Trophoblast cell (in vitro differentiated cells and primary cell): ENCODE results near the gene CTNNA1.
A peak's percentile ranks its signal among the peaks of the same experiment; 100 is the strongest.

Experiments
- DNase-seq, 2 donors: peaks; one replicate each; pipeline ENCODE4 v3.0.0-alpha.2; 2016
- H2AFZ ChIP-seq: 2 replicates; pipeline ENCODE4 v1.6.1; 2013; ENCODE audit warnings: low read length, moderate library complexity, mild to moderate bottlenecking; ENCODE audit not compliant: insufficient read depth, poor library complexity
- H2AK5ac ChIP-seq: 2 replicates; pipeline ENCODE4 v1.6.1; 2013; ENCODE audit warnings: mild to moderate bottlenecking, low read length
- H2BK120ac ChIP-seq: 2 replicates; pipeline ENCODE4 v1.6.1; 2013; ENCODE audit warnings: low read length, mild to moderate bottlenecking, moderate library complexity; ENCODE audit not compliant: insufficient read depth, poor library complexity
- H2BK12ac ChIP-seq: 2 replicates; pipeline ENCODE4 v1.6.1; 2013; ENCODE audit warnings: mild to moderate bottlenecking, low read length, moderate library complexity
- H2BK5ac ChIP-seq: 2 replicates; pipeline ENCODE4 v1.6.1; 2013; ENCODE audit warnings: low read length, low read depth, moderate library complexity, mild to moderate bottlenecking; ENCODE audit not compliant: poor library complexity
- H3K14ac ChIP-seq: 2 replicates; pipeline ENCODE4 v1.6.1; 2013; ENCODE audit warnings: mild to moderate bottlenecking, low read length
- H3K18ac ChIP-seq: 2 replicates; pipeline ENCODE4 v1.6.1; 2013; ENCODE audit warnings: mild to moderate bottlenecking, low read length
- H3K23ac ChIP-seq: 2 replicates; pipeline ENCODE4 v1.6.1; 2013; ENCODE audit warnings: low read length
- H3K27ac ChIP-seq: 2 replicates; pipeline ENCODE4 v1.5.1; 2013; ENCODE audit warnings: low read depth, mild to moderate bottlenecking, inconsistent platforms, low read length, moderate library complexity
- H3K27me3 ChIP-seq: 2 replicates; pipeline ENCODE4 v1.6.1; 2013; ENCODE audit warnings: inconsistent platforms, mild to moderate bottlenecking, low read length, moderate library complexity; ENCODE audit not compliant: insufficient read depth
- H3K36me3 ChIP-seq, 2 experiments: 1 replicate in 1 of 2; 2 replicates in 1 of 2; pipeline ENCODE4 v1.6.1; 2013; ENCODE audit warnings: low read length in 2 of 2, mild to moderate bottlenecking in 2 of 2, moderate library complexity in 1 of 2; ENCODE audit not compliant: insufficient read depth in 2 of 2, control insufficient read depth in 1 of 2
- H3K4ac ChIP-seq: 2 replicates; pipeline ENCODE4 v1.6.1; 2013; ENCODE audit warnings: low read depth, mild to moderate bottlenecking, low read length, moderate library complexity
- H3K4me1 ChIP-seq, 2 experiments: 1 replicate in 1 of 2; 2 replicates in 1 of 2; pipeline ENCODE4 v1.6.1; 2013; ENCODE audit warnings: low read length in 2 of 2, mild to moderate bottlenecking in 2 of 2, moderate library complexity in 1 of 2; ENCODE audit not compliant: insufficient read depth in 2 of 2, control insufficient read depth in 1 of 2
- H3K4me2 ChIP-seq: 2 replicates; pipeline ENCODE4 v1.6.1; 2013; ENCODE audit warnings: inconsistent platforms, mild to moderate bottlenecking, low read length, moderate library complexity
- H3K4me3 ChIP-seq: 2 replicates; pipeline ENCODE4 v1.5.1; 2013; ENCODE audit warnings: mild to moderate bottlenecking, low read depth, low read length, inconsistent platforms
- H3K79me1 ChIP-seq: one replicate; pipeline ENCODE4 v1.6.1; 2013; ENCODE audit warnings: low read length
- H3K79me2 ChIP-seq: 2 replicates; pipeline ENCODE4 v1.6.1; 2013; ENCODE audit warnings: low read length, mild to moderate bottlenecking; ENCODE audit not compliant: control insufficient read depth, insufficient read depth, poor library complexity
- H3K9ac ChIP-seq: 2 replicates; pipeline ENCODE4 v1.6.1; 2013; ENCODE audit warnings: mild to moderate bottlenecking, low read length
- H3K9me3 ChIP-seq: 2 replicates; pipeline ENCODE4 v1.6.1; 2013; ENCODE audit warnings: low read depth, mild to moderate bottlenecking, control low read depth, inconsistent platforms, low read length; ENCODE audit not compliant: insufficient read depth
- H4K12ac ChIP-seq: 2 replicates; pipeline ENCODE4 v1.6.1; 2013; ENCODE audit warnings: low read depth, mild to moderate bottlenecking, low read length, moderate library complexity
- H4K8ac ChIP-seq: 2 replicates; pipeline ENCODE4 v1.6.1; 2013; ENCODE audit warnings: low read depth, mild to moderate bottlenecking, low read length, moderate library complexity
- H4K91ac ChIP-seq: one replicate; pipeline ENCODE4 v1.6.1; 2013; ENCODE audit warnings: low read depth, mild to moderate bottlenecking, low read length, moderate library complexity
- WGBS: extraction: QIAGEN DNeasy Blood & Tissue Kit; methylation state at CpG from one replicate; pipeline ENCODE4 v1.1.7; 2013; ENCODE audit warnings: missing lambda C conversion rate; ENCODE audit not compliant: insufficient read length, insufficient coverage; ENCODE audit errors: extremely low coverage; 5-methylcytosine and 5-hydroxymethylcytosine counted together

The CTNNA1 gene

DNA sequence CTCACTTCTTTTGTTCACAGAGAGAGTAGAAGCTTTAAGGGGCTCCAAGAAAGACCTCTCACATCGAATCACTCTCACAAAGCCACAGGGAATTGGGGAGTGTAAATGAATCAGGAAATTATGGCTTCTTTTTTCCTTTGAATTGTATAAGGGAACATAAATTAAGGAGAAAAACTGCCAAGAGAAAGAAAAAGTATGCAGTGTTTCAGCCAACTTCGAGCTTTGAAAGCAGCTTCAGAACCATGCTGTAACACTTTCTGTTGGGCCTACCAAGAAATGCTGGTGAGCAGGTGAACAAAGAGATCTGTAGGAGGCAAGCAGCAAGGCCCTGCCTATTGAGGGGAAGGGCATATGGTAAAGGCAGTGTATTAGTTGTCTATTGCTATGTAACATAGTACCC is 33.4 kb upstream of the CTNNA1 start:
- no peak overlapping the region for H3K4me2 ChIP-seq
- H2AK5ac ChIP-seq = no peak overlapping the region
- H3K4ac ChIP-seq = no peak overlapping the region
- H3K18ac ChIP-seq = no peak overlapping the region
- H3K27ac ChIP-seq = no peak overlapping the region
- no peak overlapping the region for H3K14ac ChIP-seq
- no peak overlapping the region for H2AFZ ChIP-seq
- no peaks in the 10 kb centered on the region for H3K9me3 ChIP-seq
- WGBS = no CpG with 5 or more reads among the region's 2 CpGs
- no peak overlapping the region for H2BK120ac ChIP-seq
- no peak overlapping the region for H2BK12ac ChIP-seq
- peaks cover 10% of the 10 kb centered on the region for H3K79me1 ChIP-seq
- no peak overlapping the region for H2BK5ac ChIP-seq
- no peak overlapping the region for H4K8ac ChIP-seq
- no peak overlapping the region for H4K91ac ChIP-seq
- no peak for DNase-seq
- peaks cover 14 to 20% of the 10 kb centered on the region in 2 experiments for H3K4me1 ChIP-seq
- H3K23ac ChIP-seq = no peak overlapping the region
- H3K4me3 ChIP-seq = no peak overlapping the region
- no peak overlapping the region for H4K12ac ChIP-seq
- H3K79me2 ChIP-seq = no peaks in the 10 kb centered on the region
- no peaks in the 10 kb centered on the region for H3K36me3 ChIP-seq
- H3K9ac ChIP-seq = no peak overlapping the region
- H3K27me3 ChIP-seq = no peaks in the 10 kb centered on the region

DNA sequence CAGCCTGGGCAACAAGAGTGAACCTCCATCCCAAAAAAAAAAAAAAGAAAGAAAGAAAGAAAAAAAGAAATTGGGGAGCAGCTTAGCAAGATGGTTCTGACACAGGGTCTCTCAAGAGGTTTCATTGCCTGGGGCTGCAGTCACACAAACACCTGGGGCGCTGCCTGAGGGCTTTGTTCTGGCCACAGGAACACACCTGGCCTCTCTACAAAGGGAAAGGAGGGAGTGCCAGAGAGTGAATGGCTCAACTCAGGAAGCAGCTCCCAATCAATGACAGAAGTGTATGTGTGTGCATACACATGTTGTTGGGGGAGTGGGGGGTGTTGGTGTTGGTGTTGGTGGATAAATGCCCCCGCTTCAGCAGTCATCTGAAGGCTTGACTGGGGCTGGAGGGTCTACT is 32.4 kb upstream of the CTNNA1 start:
- Histone ChIP-seq H3K14ac (no peak overlapping the region), H4K12ac (no peak overlapping the region), H3K36me3 (no peaks in the 10 kb centered on the region), H3K9me3 (no peaks in the 10 kb centered on the region), H3K27me3 (no peaks in the 10 kb centered on the region), H2BK5ac (no peak overlapping the region), H3K18ac (no peak overlapping the region), H3K4me1 (peaks cover 21 to 28% of the 10 kb centered on the region in 2 experiments), H3K27ac (no peak overlapping the region), H3K4me3 (no peak overlapping the region), H2BK120ac (no peak overlapping the region), H2AFZ (no peak overlapping the region), H4K91ac (no peak overlapping the region), H3K79me1 (peaks cover 17% of the 10 kb centered on the region), H3K9ac (no peak overlapping the region), H3K79me2 (no peaks in the 10 kb centered on the region), H2AK5ac (no peak overlapping the region), H3K4me2 (no peak overlapping the region), H4K8ac (no peak overlapping the region), H3K4ac (no peak overlapping the region), H3K23ac (no peak overlapping the region), H2BK12ac (no peak overlapping the region)
- WGBS = no CpG with 5 or more reads among the region's 2 CpGs
- DNase-seq = peak in 1 of 2 donors; percentile 25

DNA sequence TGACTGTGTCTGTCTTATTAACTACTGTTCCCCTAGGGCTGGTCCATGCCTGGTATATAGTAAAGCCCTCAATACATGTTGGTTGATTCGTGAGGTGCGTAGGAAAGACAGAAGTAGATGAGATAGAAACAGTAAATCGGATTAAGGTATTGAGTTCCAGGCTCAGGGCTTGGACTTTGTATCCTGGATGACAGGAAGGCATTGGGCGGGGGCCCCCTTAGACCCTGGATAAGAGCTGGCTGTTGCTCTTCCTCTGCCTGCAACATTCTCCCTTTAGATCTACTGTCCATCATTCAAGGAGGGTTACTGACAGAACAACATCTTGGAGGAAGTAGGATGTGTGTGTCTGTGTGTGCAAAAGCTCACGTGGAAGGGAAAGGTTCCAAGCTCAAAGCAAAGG is 31.2 kb upstream of the CTNNA1 start:
- Histone ChIP-seq H3K9ac (no peak overlapping the region), H2AFZ (no peak overlapping the region), H3K27me3 (no peaks in the 10 kb centered on the region), H3K4me3 (no peak overlapping the region), H2BK5ac (no peak overlapping the region), H2BK120ac (no peak overlapping the region), H4K8ac (no peak overlapping the region), H3K27ac (no peak overlapping the region), H3K9me3 (no peaks in the 10 kb centered on the region), H3K79me2 (no peaks in the 10 kb centered on the region), H2BK12ac (no peak overlapping the region), H3K4ac (no peak overlapping the region), H4K12ac (no peak overlapping the region), H2AK5ac (no peak overlapping the region), H3K36me3 (no peaks in the 10 kb centered on the region), H4K91ac (no peak overlapping the region), H3K4me1 (peaks cover 22 to 29% of the 10 kb centered on the region in 2 experiments), H3K14ac (no peak overlapping the region), H3K4me2 (no peak overlapping the region), H3K23ac (no peak overlapping the region), H3K79me1 (peaks cover 18% of the 10 kb centered on the region), H3K18ac (no peak overlapping the region)
- no CpG with 5 or more reads among the region's 5 CpGs for WGBS
- no peak for DNase-seq

DNA sequence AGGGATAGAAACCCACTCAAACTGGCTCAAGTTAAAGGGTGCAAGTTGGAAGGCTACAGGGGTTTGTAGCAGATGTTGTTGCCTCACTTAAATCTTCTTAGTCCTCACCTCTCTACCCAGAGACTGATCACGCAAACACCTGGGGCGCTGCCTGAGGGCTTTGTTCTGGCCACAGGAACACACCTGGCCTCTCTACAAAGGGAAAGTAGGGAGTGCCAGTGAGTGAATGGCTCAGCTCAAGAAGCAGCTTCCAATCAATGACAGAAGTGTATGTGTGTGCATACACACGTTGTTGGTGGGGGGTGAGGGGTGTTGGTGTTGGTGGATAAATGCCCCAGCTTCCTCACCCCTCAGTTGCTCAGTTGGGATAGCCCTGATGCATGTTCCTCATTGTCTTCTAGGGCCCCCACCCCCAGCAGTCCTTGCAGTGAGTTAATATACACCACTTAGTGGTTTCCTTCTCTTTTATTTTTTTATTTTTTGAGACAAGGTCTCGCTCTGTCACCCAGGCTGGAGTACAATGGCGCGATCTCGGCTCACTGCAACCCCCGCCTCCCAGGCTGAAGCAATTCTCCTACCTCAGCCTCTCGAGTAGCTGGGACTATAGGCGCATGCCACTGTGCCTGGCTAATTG is 30.6 kb upstream of the CTNNA1 start:
- Histone ChIP-seq H2BK12ac (no peak overlapping the region), H2BK5ac (no peak overlapping the region), H3K27me3 (no peaks in the 10 kb centered on the region), H3K36me3 (no peaks in the 10 kb centered on the region), H2AFZ (no peak overlapping the region), H3K9ac (no peak overlapping the region), H2BK120ac (no peak overlapping the region), H4K8ac (no peak overlapping the region), H3K4me2 (no peak overlapping the region), H3K79me1 (peaks cover 18% of the 10 kb centered on the region), H2AK5ac (no peak overlapping the region), H3K14ac (no peak overlapping the region), H4K91ac (no peak overlapping the region), H3K23ac (no peak overlapping the region), H3K79me2 (no peaks in the 10 kb centered on the region), H3K4me3 (no peak overlapping the region), H3K4me1 (peaks cover 22 to 29% of the 10 kb centered on the region in 2 experiments), H3K4ac (no peak overlapping the region), H3K18ac (no peak overlapping the region), H4K12ac (no peak overlapping the region), H3K27ac (no peak overlapping the region), H3K9me3 (no peaks in the 10 kb centered on the region)
- peak; percentile 92 to 94 for DNase-seq
- WGBS = no CpG with 5 or more reads among the region's 10 CpGs
